Heart left ventricle (tissue), 13 donors: ENCODE data around the gene EPHA6.

ENCODE experiments used
- CTCF ChIP-seq, 12 donors: fragments of 200-600 bp; sonication (generic) in 4 of 12; IDR thresholded peaks; one replicate each; pipeline versions ENCODE4 v1.5.0 to v1.8.0; 2018 to 2022; ENCODE audit warnings: antibody characterized with exemption in 12 of 12, mild to moderate bottlenecking in 5 of 12
- POLR2A ChIP-seq, 2 donors: fragments of 450-650 bp; IDR thresholded peaks; one replicate each; pipeline ENCODE4 v1.6.1; 2017; ENCODE audit warnings: antibody characterized with exemption in 2 of 2, mild to moderate bottlenecking in 2 of 2, moderate library complexity in 2 of 2
- donor health status: ischemic (EF 13 %, LVEDD 7.1; RV severe dilation, severe dysfunction).
- donor health status: DM: no; HTN: yes; CAD: no.
- donor health status: DM: no; HTN: no; CAD: no.
- donor health status: ischemic (EF 25% LVEDD 6.9; RV normal size, moderate dysfunction).
- donor health status: ischemic (EF 25% LVEDD 5.7; RV mildly dilated, moderate dysfunction).
- donor health status: ischemic (EF 35%, LVEDD 5.7; RV mildly dilated, moderate dysfunction).
- donor health status: nonischemic (EF 11% LVEDD 7.7; RV severe dilation, severe dysfunction).
- donor health status: DM: yes; HTN: yes; CAD: no.
- donor health status: PGD.
- donor health status: ischemic (EF 29% LVEDD 5.4; RV normal size, mild dysfunction).
- donor health status: nonischemic (EF 23%, LVEDD 6.1; RV moderate dilation, normal function).

- TF ChIP-seq CTCF (IDR thresholded peaks at IDR 0.05) (no peak), POLR2A (IDR thresholded peaks at IDR 0.05) (no peak)
These were observed 765.0 kb downstream of the EPHA6 start for GRCh38 chr3:97579365-97579764.
